Endothelial cell of umbilical vein (primary cell): ENCODE measurements around the gene TBC1D9. TPM values are rescaled to one million over a fixed set of nuclear protein-coding genes. Genes with fewer than 3 reads are reported as not detected.

Experiments used
- BruUV-seq: library from RNA; stranded (reverse); fragments of 400-500 nt; replicated peaks from 2 replicates; lab custom pipeline; 2021; lab: Mats Ljungman, UMichigan
- CTCF ChIA-PET: fragments of 300-600, 350-600 bp; sonication (Branson Sonifier 250); formaldehyde crosslinking; loops from one replicate; lab custom pipeline; 2021; ENCODE audit warnings: antibody characterized with exemption, inconsistent platforms; lab: Charles Lee
- POLR2A ChIA-PET: fragments of 300-600, 350-600 bp; sonication (Branson Sonifier 250); formaldehyde crosslinking; loops from one replicate; lab custom pipeline; 2021; ENCODE audit warnings: antibody characterized with exemption, inconsistent platforms; lab: Charles Lee
- DNase-seq: peaks from one replicate; pipeline ENCODE4 v3.0.0-alpha.2; 2011; ENCODE audit warnings: low read depth, low spot score
- FAIRE-seq: peaks from 2 replicates; lab custom pipeline; 2011; peaks lifted over from hg19 to GRCh38; lab: Jason Lieb, UNC
- H2AFZ ChIP-seq: 2 replicates; pipeline ENCODE4 v1.6.0; 2012; ENCODE audit warnings: low read depth, low read length, control low read depth, inconsistent platforms
- H3K27ac ChIP-seq: 2 replicates; pipeline ENCODE4 v1.5.1; 2011; ENCODE audit warnings: low read depth, mild to moderate bottlenecking, control low read depth, low read length, moderate library complexity; ENCODE audit not compliant: insufficient read depth
- H3K27me3 ChIP-seq, 2 experiments: 2 replicates each; pipeline versions ENCODE4 v1.6.0 to v1.6.1; 2011; ENCODE audit warnings: low read length in 2 of 2, mixed read lengths in 1 of 2; ENCODE audit not compliant: control insufficient read depth in 2 of 2, insufficient read depth in 2 of 2
- H3K36me3 ChIP-seq, 2 experiments: 2 replicates in 1 of 2; 3 replicates in 1 of 2; pipeline ENCODE4 v1.5.1; 2011; ENCODE audit warnings: low read length in 2 of 2, mild to moderate bottlenecking in 1 of 2, moderate library complexity in 1 of 2; ENCODE audit not compliant: control insufficient read depth in 2 of 2, insufficient read depth in 2 of 2; ENCODE audit errors: extremely low read depth in 1 of 2
- H3K4me1 ChIP-seq: 3 replicates; pipeline ENCODE4 v1.5.1; 2011; ENCODE audit warnings: mild to moderate bottlenecking, low read length; ENCODE audit not compliant: control insufficient read depth, insufficient read depth; ENCODE audit errors: extremely low read depth
- H3K4me2 ChIP-seq: 2 replicates; pipeline ENCODE4 v1.6.1; 2011; ENCODE audit warnings: low read length, control low read depth, mixed read lengths; ENCODE audit not compliant: insufficient read depth
- H3K4me3 ChIP-seq, 3 experiments: fragments of 200-600 bp in 1 of 3; sonication (generic), shearing (Covaris generic) in 1 of 3; replicated peaks in 1 of 3; 2 replicates each; pipeline ENCODE4 v1.5.1; 2011 to 2016; ENCODE audit warnings: control low read depth in 3 of 3, low read length in 3 of 3, mild to moderate bottlenecking in 2 of 3, inconsistent platforms in 1 of 3, low read depth in 1 of 3, moderate library complexity in 1 of 3; ENCODE audit not compliant: insufficient read depth in 1 of 3
- H3K79me2 ChIP-seq: 2 replicates; pipeline ENCODE4 v1.6.0; 2012; ENCODE audit warnings: low read length, inconsistent platforms; ENCODE audit not compliant: control insufficient read depth, insufficient read depth
- H3K9ac ChIP-seq: replicated peaks from 2 replicates; pipeline ENCODE3; 2011; ENCODE audit warnings: low read length, control low read depth; ENCODE audit not compliant: insufficient read depth; ENCODE audit errors: extremely low read depth
- H3K9me1 ChIP-seq: replicated peaks from 3 replicates; pipeline ENCODE4 v1.6.0; 2011; ENCODE audit warnings: mild to moderate bottlenecking, low read length; ENCODE audit not compliant: control insufficient read depth, insufficient read depth; ENCODE audit errors: extremely low read depth
- H3K9me3 ChIP-seq: replicated peaks from 2 replicates; pipeline ENCODE4 v1.5.1; 2012; ENCODE audit warnings: low read length, inconsistent platforms; ENCODE audit not compliant: control insufficient read depth, insufficient read depth
- H4K20me1 ChIP-seq: replicated peaks from 2 replicates; pipeline ENCODE3; 2011; ENCODE audit warnings: mild to moderate bottlenecking, low read length; ENCODE audit not compliant: control insufficient read depth, insufficient read depth; ENCODE audit errors: extremely low read depth
- CTCF ChIP-seq, 2 donors: IDR thresholded peaks; 1 replicate in 1 of 2; 2 replicates in 1 of 2; pipeline ENCODE4 v1.5.1; 2011; ENCODE audit warnings: low read length in 2 of 2, mild to moderate bottlenecking in 2 of 2, moderate library complexity in 2 of 2, control low read depth in 1 of 2, inconsistent platforms in 1 of 2, low read depth in 1 of 2; ENCODE audit not compliant: insufficient read depth in 1 of 2; ENCODE audit errors: extremely low read depth in 1 of 2
- EZH2 ChIP-seq: IDR thresholded peaks from 2 replicates; pipeline ENCODE4 v1.6.1; 2012; ENCODE audit warnings: borderline replicate concordance, low read depth, mild to moderate bottlenecking, moderate library complexity, low read length, inconsistent platforms; ENCODE audit not compliant: severe bottlenecking
- FOS ChIP-seq: IDR thresholded peaks from 2 replicates; pipeline ENCODE4 v1.6.1; 2011; ENCODE audit warnings: mild to moderate bottlenecking, low read length, moderate library complexity, borderline replicate concordance; ENCODE audit not compliant: insufficient read depth
- GATA2 ChIP-seq: IDR thresholded peaks from 2 replicates; pipeline ENCODE4 v1.7.0; 2011; ENCODE audit warnings: low read depth, mild to moderate bottlenecking, moderate library complexity, mixed read lengths, low read length; ENCODE audit not compliant: insufficient read length, insufficient read depth
- JUN ChIP-seq: IDR thresholded peaks from 2 replicates; pipeline ENCODE4 v1.6.1; 2011; ENCODE audit warnings: borderline replicate concordance, low read depth; ENCODE audit not compliant: insufficient read length, insufficient read depth
- MAX ChIP-seq: IDR thresholded peaks from 2 replicates; pipeline ENCODE4 v1.6.1; 2011; ENCODE audit not compliant: insufficient read depth, insufficient read length
- MYC ChIP-seq: IDR thresholded peaks from one replicate; pipeline ENCODE4 v1.6.1; 2011; ENCODE audit warnings: mild to moderate bottlenecking, low read depth, low read length
- POLR2A ChIP-seq: IDR thresholded peaks from 2 replicates; pipeline ENCODE4 v1.6.1; 2012; ENCODE audit warnings: low read depth, mild to moderate bottlenecking, control low read depth, low read length
- POLR2AphosphoS5 ChIP-seq: IDR thresholded peaks from 2 replicates; pipeline ENCODE4 v1.6.1; 2012; ENCODE audit warnings: low read depth, mild to moderate bottlenecking, control low read depth, low read length, moderate library complexity; ENCODE audit not compliant: insufficient read depth
- dilution Hi-C: fragments of 300-500 bp; cut with MboI; formaldehyde crosslinking; loops from one replicate; pipeline ENCODE4 v1.15.0; 2019; ENCODE audit warnings: low sequenced_read_pairs; ENCODE audit not compliant: extremely low pct_ligation_motif_present
- intact Hi-C: fragments of 100-400 bp; cut with micrococcal nuclease; formaldehyde crosslinking; loops from one replicate; pipeline ENCODE4 v1.10.0; 2022
- polyA plus RNA-seq, 4 experiments: library from polyadenylated mRNA; depleted of rRNA in 3 of 4; stranded (reverse) in 3 of 4; unstranded in 1 of 4; fragments of >200 nt; gene quantifications; 2 replicates each; pipeline versions ENCODE4 v1.2.1 to v1.2.3, GENCODE V29; 2011 to 2012; ENCODE audit warnings: missing spikeins in 1 of 4
- total RNA-seq: library from RNA; stranded (reverse); gene quantifications from 2 replicates; pipeline ENCODE4 v1.2.3, GENCODE V29; 2021

Gene TBC1D9
- total and polyA plus RNA-seq, 2 donors (not counting 3 experiments of a cell fraction or from before 2014, with no cell fraction given), result 21.7 to 45.3 TPM

- Histone ChIP-seq H3K9me3 (no peaks in the 10 kb centered on the region), H2AFZ (no peak overlapping the region), H3K4me2 (no peak overlapping the region), H3K4me3 (no peak overlapping the region), H3K79me2 (no peaks in the 10 kb centered on the region), H3K4me1 (no peaks in the 10 kb centered on the region), H3K9me1 (no peaks in the 10 kb centered on the region), H3K9ac (no peak overlapping the region), H4K20me1 (no peaks in the 10 kb centered on the region), H3K36me3 (peaks cover 3 to 10% of the 10 kb centered on the region in 2 experiments), H3K27ac (no peak overlapping the region), H3K27me3 (no peaks in the 10 kb centered on the region)
- ChIA-PET CTCF (interaction anchor here (0.6 kb wide), 1 partner anchor 368 kb away, joined by 3 read pairs; no protein-coding TSS in a partner anchor), POLR2A (no interaction called here)
- dilution Hi-C loops (no loop called here), intact Hi-C loops (no loop called here)
- TF ChIP-seq POLR2A (no peak), FOS (no peak), EZH2 (no peak), MAX (no peak), CTCF (IDR thresholded peaks at IDR 0.05; ENCODE audit: extremely low read depth in 1 of 2, insufficient read depth in 1 of 2, low read depth in 1 of 2, low read length in 2 of 2) (no peak), GATA2 (no peak), POLR2AphosphoS5 (no peak), MYC (no peak), JUN (no peak)
- BruUV-seq, result no TSS peak
- FAIRE-seq (no peak), DNase-seq (no peak)
These were observed 58.2 kb downstream of the TBC1D9 start for GRCh38 chr4:140697709-140698560.
